Globus pallidus (tissue), 1 donor: ENCODE results near the gene LTBP1.

Source experiments
- DNase-seq: peaks from one replicate; pipeline ENCODE4 v3.0.0-alpha.2; 2015; ENCODE audit warnings: low spot score

The LTBP1 gene

DNA sequence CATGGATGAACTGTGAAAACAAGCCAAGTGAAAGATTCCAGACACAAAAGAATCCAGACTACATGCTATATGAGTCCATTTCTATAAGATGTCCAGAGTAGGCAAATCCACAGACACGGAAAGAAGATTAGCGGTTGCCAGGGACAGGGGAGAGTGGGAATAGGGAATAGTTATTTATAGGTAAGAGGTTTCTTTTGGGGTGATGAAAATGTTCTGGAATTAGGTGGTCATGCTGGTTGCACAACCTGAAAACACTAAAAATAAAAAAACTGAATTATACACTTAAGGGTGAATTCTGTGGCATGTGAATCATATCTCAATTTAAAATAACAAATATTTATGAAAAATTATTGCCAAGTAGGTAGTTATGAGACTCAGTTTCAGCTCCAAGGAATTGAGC is 168.4 kb downstream of the LTBP1 start:
- no peak for DNase-seq

DNA sequence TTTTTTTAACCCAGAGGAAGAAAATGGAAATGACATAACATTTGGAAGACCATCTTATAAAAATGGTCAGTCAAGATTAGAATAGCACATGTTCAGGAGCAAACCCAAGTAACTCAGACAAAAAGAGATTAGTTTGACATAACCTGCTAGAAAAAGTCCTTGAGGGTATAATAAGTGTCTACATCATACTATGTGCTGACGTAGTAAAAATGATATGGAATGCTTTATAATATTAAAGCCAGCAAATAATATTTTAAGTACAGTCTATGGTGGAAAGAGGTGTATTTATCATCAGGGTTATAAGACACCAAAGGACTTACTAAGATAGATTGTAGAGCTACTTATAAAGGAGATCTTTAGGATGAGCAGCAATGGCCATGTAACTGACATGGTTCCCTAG is 169.0 kb downstream of the LTBP1 start:
- no peak for DNase-seq

DNA sequence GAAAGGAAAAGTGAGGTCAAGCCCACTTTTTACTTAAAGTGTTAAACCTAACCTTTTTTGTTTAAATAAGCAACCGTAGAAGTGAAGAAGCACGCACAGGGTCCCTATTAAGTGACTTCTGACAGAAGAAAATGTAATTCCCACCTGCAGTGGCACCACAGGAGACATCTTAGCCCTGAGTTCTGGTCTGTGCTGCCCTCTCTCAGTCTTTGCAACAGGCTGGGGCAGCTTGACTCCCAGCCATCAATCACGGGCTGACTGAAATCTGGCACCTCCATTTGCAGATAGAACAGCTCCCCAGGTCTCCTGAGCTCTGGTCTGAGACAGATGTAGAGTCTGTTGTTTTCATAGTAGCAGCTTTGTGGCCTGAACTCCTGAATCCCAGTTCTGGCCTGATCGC is 170.0 kb downstream of the LTBP1 start:
- no peak for DNase-seq

DNA sequence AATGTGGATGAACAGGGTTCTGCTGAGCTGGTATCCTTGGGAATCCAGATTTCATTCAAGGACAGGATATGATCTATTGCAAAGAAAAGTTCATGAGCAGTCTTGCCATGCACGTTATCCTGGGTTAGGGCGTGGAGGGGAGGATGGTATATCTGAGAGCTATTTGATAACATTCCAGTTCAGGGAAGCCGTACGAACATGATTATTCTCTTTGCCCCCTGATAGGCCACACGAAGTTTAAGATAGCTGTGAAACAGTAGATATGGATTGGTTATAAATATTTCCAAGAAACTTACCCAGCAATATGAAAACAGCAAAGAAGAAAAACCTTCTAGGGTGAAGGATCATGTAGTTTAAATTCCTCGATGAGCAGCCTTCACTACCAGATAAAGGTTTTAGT is 171.9 kb downstream of the LTBP1 start:
- DNase-seq = no peak

DNA sequence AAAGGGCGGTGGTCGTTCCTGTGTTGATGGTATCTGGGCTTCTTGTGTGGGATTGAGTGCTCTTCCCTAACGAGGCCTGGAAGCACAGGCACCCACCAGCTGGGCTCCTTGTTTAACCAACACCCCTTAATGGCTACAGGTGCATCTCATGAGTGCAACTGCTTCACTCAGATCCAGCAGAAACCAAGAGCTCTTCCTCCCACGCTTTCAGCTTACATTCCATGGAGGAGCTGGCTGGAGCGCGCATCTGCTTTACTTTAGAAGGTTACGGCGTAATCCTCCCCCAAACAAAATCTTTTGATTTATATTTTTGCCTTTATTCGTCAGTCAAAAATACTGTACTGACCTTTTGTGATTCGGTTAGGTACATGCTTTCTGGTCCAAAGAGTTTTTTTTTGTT is 174.7 kb downstream of the LTBP1 start:
- DNase-seq = no peak

DNA sequence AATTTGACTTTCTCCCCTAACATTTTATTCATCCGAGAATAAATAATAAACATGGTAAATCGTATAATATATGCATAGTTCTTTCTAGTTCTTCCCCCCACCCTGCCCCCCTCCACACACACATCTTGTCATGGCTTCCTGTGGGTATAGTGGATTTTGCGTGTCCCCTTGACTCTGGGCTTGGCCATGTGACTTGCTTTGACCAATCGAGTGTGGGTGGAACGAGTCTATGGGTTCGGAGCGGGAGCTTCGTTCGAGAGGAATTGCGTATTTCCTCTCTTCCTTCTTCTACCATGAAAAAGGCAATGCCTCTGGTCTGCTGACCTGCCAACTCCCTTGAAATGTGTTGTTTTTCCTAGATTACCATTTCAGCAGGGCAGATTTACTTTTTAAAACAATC is 175.2 kb downstream of the LTBP1 start:
- DNase-seq = no peak

DNA sequence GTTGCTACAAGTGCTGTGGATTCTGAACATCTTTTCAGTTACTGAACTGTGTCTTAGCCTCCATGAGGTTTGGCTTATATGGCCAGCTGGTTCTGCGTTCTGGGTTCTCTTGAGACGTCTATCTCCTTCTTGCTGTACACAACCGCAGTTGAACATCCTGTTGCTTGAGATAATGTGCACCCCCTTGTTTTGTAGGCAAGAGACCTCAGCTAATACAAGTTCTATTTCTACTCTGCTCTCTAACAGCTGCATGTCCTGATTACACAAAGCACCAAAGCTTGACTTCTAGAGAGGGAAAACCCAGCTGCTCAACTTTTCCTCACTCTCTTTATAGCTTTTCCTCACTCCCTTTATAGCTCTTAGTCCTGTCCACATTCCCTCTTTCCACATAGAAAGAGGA is 176.0 kb downstream of the LTBP1 start:
- no peak for DNase-seq

DNA sequence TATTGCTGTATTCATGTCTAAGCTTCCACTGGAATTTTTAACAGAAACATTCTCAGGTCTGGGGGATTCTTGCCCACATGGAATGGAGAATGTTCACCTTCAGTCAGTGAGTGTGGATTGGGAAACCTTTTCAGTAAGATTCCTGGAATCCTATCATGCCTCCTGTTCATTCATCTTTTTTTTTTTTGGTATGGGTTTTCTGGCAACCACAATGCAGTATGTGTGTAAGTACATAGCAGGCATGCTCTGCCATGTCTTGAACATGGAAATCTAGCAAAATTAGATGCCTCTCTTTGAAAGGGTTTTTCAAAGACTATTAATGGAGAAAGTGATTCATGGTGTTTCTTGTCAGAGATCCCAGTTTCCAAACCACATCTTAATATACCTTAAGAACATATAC is 176.5 kb downstream of the LTBP1 start:
- DNase-seq = no peak

DNA sequence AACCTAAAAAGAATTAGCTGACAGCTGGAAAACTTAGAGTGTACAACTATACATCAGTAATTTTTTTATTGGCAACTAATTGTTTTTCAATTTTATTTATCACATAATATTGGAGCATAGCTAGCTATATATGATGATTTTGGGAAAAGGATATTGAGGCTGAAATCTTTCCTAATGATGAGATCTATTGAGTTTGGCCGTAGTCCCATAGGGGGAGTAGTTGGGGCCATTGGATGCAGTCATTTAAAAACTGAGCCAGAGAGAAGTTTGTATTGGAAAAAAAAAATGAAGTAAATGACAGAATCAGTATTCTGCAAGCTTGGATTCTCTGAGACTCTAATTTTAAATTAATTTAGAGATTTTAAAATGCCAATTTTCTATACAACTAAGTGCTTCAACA is 179.8 kb downstream of the LTBP1 start:
- DNase-seq = no peak

DNA sequence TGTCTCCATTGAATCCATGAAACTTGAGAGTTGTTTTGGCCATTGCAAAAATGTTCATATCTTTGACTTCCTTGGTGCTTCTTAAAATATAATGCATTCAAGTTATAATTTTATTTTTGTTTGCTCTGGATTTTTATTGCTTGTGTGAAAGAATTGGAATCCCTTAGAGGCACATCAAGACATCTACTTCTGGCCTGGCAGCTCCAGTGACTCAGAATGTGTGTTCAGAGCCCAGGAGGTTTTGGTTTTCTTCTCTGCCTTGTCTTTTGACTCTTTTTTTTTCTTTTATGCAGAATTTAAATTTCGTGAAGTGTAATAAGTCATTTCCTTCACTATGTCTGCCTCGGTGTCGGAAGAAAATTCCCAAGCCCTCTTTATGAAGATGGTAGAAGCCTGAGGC is 180.2 kb downstream of the LTBP1 start:
- DNase-seq = no peak

DNA sequence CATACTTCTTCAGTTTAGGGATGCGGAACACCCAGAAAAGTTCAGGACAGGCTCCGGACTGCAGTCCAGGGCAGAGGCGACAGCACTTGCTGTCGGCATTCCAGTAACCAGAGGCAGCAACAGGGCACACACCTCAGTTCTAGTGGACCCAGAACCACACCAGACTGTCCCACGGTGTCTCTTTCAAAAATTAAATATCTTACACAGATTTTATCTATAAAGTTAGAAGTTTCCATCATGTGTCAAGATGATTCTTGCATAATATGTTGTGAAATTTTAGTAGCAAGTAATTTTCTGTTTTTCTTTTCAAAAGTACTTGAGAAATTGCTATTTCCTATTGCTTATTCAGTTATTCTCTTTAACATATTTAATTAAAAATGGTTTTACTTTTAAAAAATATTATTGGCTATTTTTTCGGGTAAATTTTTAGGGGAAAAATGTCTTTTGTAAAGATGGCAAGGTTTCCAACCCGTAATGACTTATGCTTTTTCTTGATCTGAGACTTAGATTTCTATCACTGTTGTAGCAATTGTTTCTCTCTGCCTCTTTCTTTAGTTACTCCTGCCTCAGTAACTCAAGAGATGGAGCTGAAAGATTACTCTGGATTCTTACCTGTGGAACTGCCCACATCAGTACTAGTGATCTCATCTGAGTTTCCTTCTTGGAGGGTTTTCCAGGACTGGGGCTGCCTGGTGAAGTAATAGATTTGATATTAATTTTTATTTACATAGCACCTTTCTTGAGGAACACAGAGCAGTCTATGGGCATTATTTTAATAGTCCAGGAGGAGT is 182.7 kb downstream of the LTBP1 start:
- DNase-seq = no peak

DNA sequence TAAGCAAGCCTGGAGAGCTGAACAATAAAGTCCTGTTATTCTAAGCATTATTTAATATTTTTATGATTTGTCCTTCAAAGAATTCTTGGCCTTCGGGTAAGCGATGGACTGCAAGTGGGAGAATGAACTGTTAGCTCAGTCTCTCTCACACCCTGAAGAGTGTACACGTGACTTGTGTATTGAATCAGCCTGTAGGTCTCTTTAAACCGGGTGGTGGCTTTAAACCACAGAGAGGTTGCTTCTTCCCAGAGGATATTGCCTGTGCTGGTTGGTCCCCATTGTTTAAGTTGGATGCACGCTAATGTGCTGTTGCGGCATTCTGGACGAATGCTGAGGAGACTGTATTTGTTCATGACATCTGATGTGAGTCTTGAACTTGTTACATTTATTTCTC is 183.3 kb downstream of the LTBP1 start:
- DNase-seq = no peak

DNA sequence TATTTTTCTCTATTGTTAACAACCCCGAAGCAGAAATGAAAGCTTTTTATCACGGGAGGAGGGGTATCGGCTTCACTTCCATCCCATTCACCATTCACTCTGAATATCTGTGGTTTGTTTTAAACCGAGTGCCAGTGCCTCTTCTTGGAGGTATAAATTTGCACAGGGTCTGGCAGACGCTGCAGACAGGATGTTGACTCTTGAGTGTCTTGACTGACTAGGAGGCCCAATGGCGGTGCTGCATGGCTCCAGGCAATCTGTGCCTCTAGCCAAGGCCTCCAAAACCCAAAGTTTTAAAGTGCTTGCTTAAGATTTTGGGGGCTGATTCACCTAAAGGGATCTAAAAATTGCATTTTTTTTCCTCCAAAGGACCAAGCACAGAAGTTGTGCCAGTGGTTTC is 183.8 kb downstream of the LTBP1 start:
- no peak for DNase-seq

DNA sequence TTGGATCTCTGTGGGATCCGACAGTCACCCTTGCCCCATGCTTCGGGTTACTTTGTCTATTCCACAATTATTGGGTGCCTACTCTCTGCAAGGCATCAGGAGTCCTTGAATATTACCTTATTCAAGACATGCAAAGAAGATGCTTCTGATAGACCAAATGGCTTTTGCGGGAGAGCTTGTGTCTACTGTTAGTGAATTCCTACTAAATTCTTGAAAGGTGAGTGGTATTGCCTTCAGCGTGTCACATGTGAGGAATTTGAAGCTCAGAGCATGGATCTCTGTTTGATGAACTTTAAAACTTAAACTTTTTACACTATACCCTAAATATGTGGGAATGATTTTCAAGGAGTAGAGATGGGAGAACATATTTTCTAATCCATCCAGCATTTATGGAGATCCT is 184.4 kb downstream of the LTBP1 start:
- no peak for DNase-seq

DNA sequence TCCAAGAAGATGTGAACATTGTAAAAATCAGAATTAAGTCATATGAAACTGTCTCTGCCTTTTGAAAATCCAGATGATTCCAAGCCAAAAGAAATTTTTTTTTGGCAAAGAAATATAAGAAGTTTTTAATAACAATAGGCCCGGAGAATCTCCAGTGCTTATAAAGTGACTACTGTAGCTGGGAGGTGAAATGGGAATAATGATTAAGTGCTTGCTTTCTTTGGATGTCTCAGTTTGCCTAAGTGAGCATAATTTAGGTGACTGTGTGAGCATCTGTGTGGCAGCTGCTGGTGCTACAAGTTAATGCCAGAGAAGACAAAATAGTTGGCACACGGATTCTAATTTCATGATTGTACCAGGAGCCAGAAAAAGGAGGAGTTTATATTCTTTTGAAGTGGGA is 185.0 kb downstream of the LTBP1 start:
- no peak for DNase-seq

DNA sequence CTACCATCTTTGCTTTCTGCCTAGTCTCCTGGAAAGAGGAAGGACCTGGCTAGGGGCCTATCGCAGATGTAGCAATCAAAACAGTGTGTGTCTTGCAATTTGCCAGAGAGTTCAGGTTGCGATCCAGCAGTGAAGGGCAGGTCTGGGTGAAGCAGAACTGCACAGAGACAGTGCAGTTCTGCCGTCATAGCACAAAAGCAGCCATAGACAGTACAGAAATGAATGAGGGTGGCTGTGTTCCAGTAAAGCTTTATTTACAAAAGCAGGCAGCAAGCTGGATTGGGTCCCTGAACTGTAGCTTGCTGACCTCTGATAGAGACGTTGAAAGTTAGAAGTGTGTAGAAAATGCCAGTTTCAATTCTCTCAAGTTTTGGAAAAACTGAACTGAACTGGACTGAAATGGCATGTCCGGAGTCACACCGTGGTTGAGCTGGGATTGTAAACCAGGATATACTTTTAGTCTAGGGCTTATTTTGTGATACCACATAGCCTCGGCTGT is 186.8 kb downstream of the LTBP1 start:
- DNase-seq = peak; percentile 26

DNA sequence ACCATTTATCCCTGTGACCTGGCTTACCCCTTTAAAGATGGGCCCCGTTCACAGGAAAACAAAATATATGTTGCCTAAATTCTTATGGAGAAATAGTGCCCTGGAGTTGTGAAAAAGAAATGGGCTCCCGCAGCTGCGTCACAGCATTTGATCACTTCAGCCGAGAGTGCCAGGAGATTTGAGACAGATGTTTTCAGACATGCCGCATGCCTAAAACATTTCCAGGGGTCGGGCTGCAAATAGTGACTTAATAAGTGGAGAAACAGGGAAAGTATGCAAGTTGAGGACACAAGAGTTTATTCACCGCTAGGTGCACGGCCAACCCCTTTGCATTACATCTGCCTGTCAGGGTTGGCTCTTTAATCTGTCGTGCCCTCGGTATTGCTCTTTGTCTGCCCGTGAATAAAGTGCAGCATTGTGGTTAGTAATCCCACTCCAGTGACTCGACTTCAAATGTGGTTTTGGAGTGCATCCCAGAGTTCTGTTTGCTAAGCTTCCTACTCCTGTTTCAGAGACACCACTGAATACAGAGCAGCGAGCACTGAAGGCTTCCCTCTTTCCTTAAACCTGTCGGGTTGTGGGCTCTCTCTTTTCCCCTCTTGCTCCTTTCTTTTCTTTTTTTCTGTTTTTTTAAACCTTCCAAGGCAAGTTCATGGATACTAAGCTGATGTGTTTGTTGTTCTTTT is 187.5 kb downstream of the LTBP1 start:
- peak; percentile 73 for DNase-seq

DNA sequence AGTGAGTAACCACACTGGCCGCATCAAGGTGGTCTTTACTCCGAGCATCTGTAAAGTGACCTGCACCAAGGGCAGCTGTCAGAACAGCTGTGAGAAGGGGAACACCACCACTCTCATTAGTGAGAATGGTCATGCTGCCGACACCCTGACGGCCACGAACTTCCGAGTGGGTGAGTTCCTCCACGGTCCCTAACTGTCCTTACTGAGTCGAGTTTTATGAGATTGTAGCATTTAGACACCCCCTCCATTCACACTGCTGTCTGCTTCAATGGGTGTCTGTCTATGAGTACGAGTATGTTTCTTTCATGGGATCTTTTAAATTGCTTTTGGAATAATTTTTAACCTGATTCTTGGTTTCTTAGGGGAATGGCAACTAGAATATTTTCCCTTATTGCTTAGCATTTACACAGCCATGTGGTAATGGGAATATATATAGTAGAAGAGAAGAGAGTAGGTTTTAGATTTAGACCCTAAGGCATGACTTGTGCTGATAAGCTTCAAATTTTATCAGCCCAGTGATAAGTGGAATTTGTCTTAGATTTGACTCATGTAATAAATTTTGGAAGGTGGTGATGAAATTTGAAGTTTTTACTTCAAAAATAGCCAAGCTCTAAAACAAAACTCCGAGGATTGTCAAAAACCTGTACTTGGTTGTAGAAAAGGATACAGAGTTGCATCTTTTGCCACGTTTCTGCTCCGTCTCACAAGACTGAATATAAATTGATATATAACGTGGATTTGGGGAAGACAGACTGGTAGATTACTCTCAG is 188.2 kb downstream of the LTBP1 start:
- peak; percentile 37 for DNase-seq

DNA sequence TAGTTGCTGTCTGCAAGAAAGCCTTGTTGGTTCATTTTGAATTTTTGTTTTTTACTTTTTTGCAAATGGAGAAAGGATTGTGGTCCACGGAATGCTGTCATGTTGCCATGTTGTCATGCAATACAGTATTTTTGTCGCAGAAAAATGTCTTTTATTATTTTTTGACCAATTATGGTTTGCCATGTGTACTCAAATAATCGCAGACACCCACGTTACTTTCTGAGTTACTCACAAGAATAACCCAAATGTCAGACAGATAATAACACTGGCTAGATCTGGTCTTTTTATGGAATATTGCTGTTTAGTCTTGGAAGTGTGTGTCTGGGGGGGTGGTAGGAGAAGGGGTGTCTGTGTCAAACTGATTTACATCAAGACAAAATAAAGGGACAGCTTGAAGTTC is 188.9 kb downstream of the LTBP1 start:
- peak; percentile 5 for DNase-seq

DNA sequence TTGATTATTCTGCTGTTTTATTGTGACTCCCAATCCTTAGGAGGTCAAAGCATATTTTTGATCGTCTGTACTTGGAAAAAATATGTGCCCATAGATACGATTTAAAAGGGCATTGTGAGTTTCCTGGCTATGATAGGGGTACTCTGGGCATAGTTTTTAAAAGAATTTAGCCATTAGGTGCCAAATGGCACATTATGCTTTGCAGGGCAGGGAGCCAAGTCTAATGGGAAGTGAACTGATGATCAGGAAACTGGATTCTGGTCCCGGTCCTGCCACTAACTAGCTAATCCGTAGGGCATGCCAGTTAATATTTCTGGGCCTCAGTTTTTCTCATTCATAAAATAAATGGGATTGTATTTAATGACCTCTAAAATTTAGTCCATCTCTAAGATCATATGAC is 189.3 kb downstream of the LTBP1 start:
- DNase-seq = no peak

DNA sequence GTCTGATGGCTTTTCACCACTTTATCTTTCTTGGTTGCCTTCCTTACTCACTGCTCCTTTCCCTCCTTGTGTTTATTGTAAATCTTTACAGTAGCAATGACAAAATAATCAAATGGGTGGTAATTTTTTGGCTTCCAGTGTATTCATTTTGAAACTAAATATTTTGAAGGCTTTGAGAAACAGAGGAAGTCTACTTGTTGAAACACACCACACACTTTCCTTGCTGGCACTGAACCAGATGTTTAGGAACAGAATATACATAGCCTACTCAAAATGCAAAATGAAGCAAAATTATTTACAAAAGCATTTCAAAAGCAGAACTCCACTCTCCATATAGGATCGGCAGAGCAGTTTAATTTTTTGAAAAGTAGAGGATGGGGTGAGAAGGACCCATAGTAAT is 189.8 kb downstream of the LTBP1 start:
- no peak for DNase-seq

DNA sequence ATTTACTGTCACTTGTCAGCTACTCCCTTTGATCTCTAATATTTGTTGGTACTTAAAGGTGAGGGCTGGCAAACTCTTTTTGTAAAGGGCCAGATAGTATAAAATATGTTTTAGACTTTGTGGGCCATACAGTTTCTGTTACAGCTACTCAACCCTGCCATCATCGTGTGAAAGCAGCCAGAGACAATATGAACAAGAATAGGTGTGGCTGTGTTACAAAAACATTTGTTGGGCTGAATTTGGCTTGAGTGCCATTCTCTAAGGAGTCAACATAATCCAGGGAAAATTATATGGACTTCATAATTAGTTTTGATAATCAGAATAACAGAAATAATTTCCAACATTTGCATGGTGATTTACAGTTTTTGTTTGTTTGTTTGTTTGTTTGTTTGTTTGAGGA is 190.6 kb downstream of the LTBP1 start:
- DNase-seq = no peak

DNA sequence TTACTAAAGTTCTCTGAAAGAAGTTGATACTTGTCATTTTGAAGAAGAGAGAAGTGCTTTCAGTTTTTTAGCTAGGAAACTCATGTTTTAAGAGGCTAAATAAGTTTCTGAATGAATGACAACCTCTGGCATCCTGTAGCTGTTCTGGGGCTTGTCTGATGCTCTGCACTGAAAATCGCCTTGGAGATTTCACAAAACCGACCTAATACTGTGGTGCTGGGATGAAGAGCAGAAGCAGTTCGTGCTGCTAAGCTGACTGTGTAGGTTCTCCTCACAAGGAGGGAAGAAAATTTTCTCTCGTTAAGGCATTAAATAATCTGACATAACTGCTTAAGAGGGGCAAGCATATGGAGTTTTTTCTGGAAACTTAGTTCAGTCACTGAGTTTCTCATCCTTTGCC is 193.2 kb downstream of the LTBP1 start:
- DNase-seq = no peak
